HepG2 (cell line): Measurements from ENCODE around the gene UBXN1. TPM values are rescaled to one million over a fixed set of nuclear protein-coding genes. Genes with fewer than 3 reads are reported as not detected.

Experiments used
- GABPA ChIP-seq, 2 experiments: IDR thresholded peaks; 2 replicates each; pipeline ENCODE4 v1.6.1; 2011 to 2016; ENCODE audit warnings: low read depth in 2 of 2, low read length in 1 of 2, missing biosample characterization in 1 of 2, missing genetic modification characterization in 1 of 2
- NR2F1 ChIP-seq, 2 experiments: fragments of 450-650 bp in 1 of 2; formaldehyde crosslinking in 1 of 2; IDR thresholded peaks; 2 replicates each; pipeline versions ENCODE4 v1.5.0 to v1.6.1; 2016 to 2020; ENCODE audit warnings: mild to moderate bottlenecking in 1 of 2, missing compliant biosample characterization in 1 of 2, missing genetic modification reagents in 1 of 2, moderate library complexity in 1 of 2
- RARA ChIP-seq: IDR thresholded peaks from 2 replicates; pipeline ENCODE4 v1.6.1; 2016; ENCODE audit warnings: missing genetic modification reagents, missing compliant biosample characterization
- RFXANK ChIP-seq: IDR thresholded peaks from 2 replicates; pipeline ENCODE4 v1.6.1; 2016
- SIN3A ChIP-seq: IDR thresholded peaks from 2 replicates; pipeline ENCODE4 v1.6.1; 2011; ENCODE audit warnings: low read depth, mild to moderate bottlenecking, control low read depth, low read length, borderline replicate concordance
- SOX6 ChIP-seq, 2 experiments: fragments of 450-650 bp in 1 of 2; sonication (generic) in 1 of 2; formaldehyde crosslinking in 1 of 2; IDR thresholded peaks; 2 replicates each; pipeline versions ENCODE4 v1.4.0 to v1.6.1; 2017 to 2020; ENCODE audit warnings: antibody characterized with exemption in 1 of 2, mild to moderate bottlenecking in 1 of 2, missing genetic modification reagents in 1 of 2
- SP1 ChIP-seq, 2 experiments: fragments of 450-650 bp in 1 of 2; sonication (generic) in 1 of 2; formaldehyde crosslinking in 1 of 2; IDR thresholded peaks; 2 replicates each; pipeline versions ENCODE4 v1.4.0 to v1.6.1; 2016 to 2020; ENCODE audit warnings: missing genetic modification reagents in 1 of 2
- XRCC5 ChIP-seq: fragments of 200-400 bp; formaldehyde crosslinking; optimal IDR thresholded peaks from 2 replicates; pipeline ENCODE3; 2017; ENCODE audit warnings: mild to moderate bottlenecking, low read length
- ZFP62 ChIP-seq: sonication (generic); formaldehyde crosslinking; IDR thresholded peaks from 2 replicates; pipeline ENCODE4 v1.4.0; 2020; ENCODE audit warnings: missing genetic modification reagents
- ZNF20 ChIP-seq: sonication (generic); formaldehyde crosslinking; IDR thresholded peaks from 2 replicates; pipeline ENCODE4 v1.4.0; 2020; ENCODE audit warnings: mild to moderate bottlenecking, moderate library complexity, missing genetic modification reagents
- ZNF253 ChIP-seq: sonication (generic); formaldehyde crosslinking; IDR thresholded peaks from 2 replicates; pipeline ENCODE4 v1.8.0; 2022; ENCODE audit warnings: mild to moderate bottlenecking, missing genetic modification reagents, borderline replicate concordance
- ZNF367 ChIP-seq: sonication (generic); formaldehyde crosslinking; IDR thresholded peaks from 2 replicates; pipeline ENCODE4 v1.4.0; 2020; ENCODE audit warnings: missing genetic modification reagents, borderline replicate concordance
- ZNF44 ChIP-seq: sonication (generic); formaldehyde crosslinking; IDR thresholded peaks from 2 replicates; pipeline ENCODE4 v1.5.1; 2020; ENCODE audit warnings: mild to moderate bottlenecking, missing genetic modification reagents
- ZNF598 ChIP-seq: sonication (generic); formaldehyde crosslinking; IDR thresholded peaks from 2 replicates; pipeline ENCODE4 v1.5.1; 2020; ENCODE audit warnings: mild to moderate bottlenecking, missing genetic modification reagents, borderline replicate concordance
- ZNF614 ChIP-seq: IDR thresholded peaks from 2 replicates; pipeline ENCODE4 v1.6.1; 2018; ENCODE audit warnings: missing biosample characterization, missing genetic modification reagents, inconsistent platforms, borderline replicate concordance
- ZNF772 ChIP-seq: sonication (generic); formaldehyde crosslinking; IDR thresholded peaks from 2 replicates; pipeline ENCODE4 v1.5.0; 2020; ENCODE audit warnings: mild to moderate bottlenecking, missing genetic modification reagents
- polyA plus RNA-seq, 8 experiments: library from polyadenylated mRNA; depleted of rRNA in 3 of 8; stranded (reverse) in 7 of 8; unstranded in 1 of 8; fragments of >200 nt; fragmentation: Illumina TruSeq in 4 of 8; extraction: Trizol in 4 of 8; gene quantifications; 2 replicates each; pipeline versions ENCODE4 v1.2.1 to v1.2.3, GENCODE V29; 2011 to 2016; ENCODE audit warnings: low read depth in 4 of 8, missing spikeins in 1 of 8, mixed read lengths in 1 of 8; ENCODE audit not compliant: insufficient read depth in 1 of 8
- total RNA-seq, 5 experiments: library from RNA; depleted of rRNA; stranded (reverse); fragments of >200 nt; fragmentation: Illumina TruSeq; extraction: Trizol; gene quantifications; 2 replicates each; pipeline ENCODE4 v1.2.3, GENCODE V29; 2016; ENCODE audit warnings: low read depth in 1 of 5
- TF ChIP-seq, protein P1 (sequence below): sonication (generic); formaldehyde crosslinking; IDR thresholded peaks from 2 replicates; pipeline ENCODE4 v1.4.0; 2020; ENCODE audit warnings: missing genetic modification reagents
- TF ChIP-seq, protein P2 (sequence below): sonication (generic); formaldehyde crosslinking; IDR thresholded peaks from 2 replicates; pipeline ENCODE4 v1.8.1; 2023; ENCODE audit warnings: mild to moderate bottlenecking, missing genetic modification reagents
- TF ChIP-seq, protein P3 (sequence below): IDR thresholded peaks from 2 replicates; pipeline ENCODE4 v1.6.1; 2016; ENCODE audit warnings: mild to moderate bottlenecking
- TF ChIP-seq, protein P4 (sequence below): sonication (generic); formaldehyde crosslinking; conservative IDR thresholded peaks from 2 replicates; pipeline ENCODE4 v1.4.0; 2020; ENCODE audit warnings: mild to moderate bottlenecking, missing genetic modification reagents, moderate library complexity

The UBXN1 gene
- total and polyA plus RNA-seq, 2 of the 13 experiments (the other 11 are each of a cell fraction or from before 2014, with no cell fraction given) = 47.5 to 52.4 TPM

DNA sequence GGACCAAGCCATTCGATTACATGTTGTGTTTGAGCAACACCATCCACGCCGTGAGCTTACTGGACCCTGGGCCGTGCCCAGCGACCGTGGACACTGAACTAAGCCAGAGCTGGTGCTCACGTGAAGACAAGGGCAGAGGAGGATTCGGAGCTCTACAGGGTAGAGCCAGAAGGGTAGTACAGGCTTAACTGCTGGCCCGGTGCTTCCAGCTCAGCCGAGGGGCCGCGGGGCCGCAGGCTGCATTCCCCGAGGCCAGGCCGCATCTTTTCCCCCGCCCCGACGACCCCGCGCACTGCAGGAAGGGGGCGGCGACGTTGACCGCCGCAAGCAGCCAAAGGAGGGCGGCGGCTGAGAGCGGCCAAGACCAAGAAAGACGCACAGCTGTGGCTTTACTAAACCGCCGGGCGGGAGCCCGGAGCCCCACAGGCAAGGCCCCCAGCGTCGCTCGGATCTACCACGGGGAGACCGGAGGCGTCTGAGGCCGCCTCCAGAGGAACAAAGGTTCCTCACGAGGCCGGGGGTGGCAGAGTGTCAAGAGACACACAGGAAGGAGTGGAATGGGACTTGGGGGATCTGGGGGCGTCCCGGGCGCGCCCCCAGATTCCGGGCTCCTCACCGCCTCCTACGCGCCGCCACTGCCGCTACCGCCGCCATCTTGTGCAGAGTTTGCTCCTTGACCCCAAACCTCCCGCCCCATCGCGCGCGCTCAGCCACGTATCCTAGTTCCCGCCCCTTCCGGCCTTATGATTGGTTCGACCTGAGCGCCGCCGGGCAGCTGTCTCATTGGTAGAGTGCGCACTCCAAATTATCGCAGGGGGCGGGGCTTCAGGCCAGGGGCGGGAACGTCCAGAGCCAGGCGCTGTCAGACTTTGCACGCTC lies 32.7 kb downstream of the UBXN1 start, which contains the start of gene GANAB (continued):
- TF ChIP-seq ZNF598 (CRISPR knock-in tag) (no peak), NR2F1 (CRISPR knock-in tag; IDR thresholded peaks at IDR 0.05) (peak in 1 of 2 experiments; percentile 87; a peak in 3 of 4 replicates), ZNF367 (no peak), ZNF20 (no peak), SIN3A (peak; percentile 91; the same call in 1 of the 2 replicates), ZFP62 (no peak), RFXANK (CRISPR knock-in tag) (0 out of 2 replicates have a peak, but pooled peaks have one; percentile 34), RARA (CRISPR knock-in tag) (peak; percentile 45; the same call in 1 of the 2 replicates), ZNF253 (CRISPR knock-in tag) (no peak), ZNF772 (peak; percentile 26; the same call in 1 of the 2 replicates), SP1 (IDR thresholded peaks at IDR 0.05) (no peak), SP1 (CRISPR knock-in tag; IDR thresholded peaks at IDR 0.05) (peak; percentile 73), XRCC5 (peak; percentile 31), GABPA (IDR thresholded peaks at IDR 0.05; ENCODE audit: low read depth, low read length) (peak; percentile 66), GABPA (CRISPR knock-in tag; IDR thresholded peaks at IDR 0.05; ENCODE audit: low read depth) (peak; percentile 91), ZNF44 (no peak), ZNF614 (CRISPR knock-in tag) (peak; percentile 16; the same call in 1 of the 2 replicates), SOX6 (IDR thresholded peaks at IDR 0.05) (no peak), SOX6 (CRISPR knock-in tag; IDR thresholded peaks at IDR 0.05) (0 out of 2 replicates have a peak, but pooled peaks have one; percentile 9)
- TF ChIP-seq, protein P1, sequence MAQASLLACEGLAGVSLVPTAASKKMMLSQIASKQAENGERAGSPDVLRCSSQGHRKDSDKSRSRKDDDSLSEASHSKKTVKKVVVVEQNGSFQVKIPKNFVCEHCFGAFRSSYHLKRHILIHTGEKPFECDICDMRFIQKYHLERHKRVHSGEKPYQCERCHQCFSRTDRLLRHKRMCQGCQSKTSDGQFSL (CRISPR knock-in tag) = no peak
- TF ChIP-seq, protein P2, sequence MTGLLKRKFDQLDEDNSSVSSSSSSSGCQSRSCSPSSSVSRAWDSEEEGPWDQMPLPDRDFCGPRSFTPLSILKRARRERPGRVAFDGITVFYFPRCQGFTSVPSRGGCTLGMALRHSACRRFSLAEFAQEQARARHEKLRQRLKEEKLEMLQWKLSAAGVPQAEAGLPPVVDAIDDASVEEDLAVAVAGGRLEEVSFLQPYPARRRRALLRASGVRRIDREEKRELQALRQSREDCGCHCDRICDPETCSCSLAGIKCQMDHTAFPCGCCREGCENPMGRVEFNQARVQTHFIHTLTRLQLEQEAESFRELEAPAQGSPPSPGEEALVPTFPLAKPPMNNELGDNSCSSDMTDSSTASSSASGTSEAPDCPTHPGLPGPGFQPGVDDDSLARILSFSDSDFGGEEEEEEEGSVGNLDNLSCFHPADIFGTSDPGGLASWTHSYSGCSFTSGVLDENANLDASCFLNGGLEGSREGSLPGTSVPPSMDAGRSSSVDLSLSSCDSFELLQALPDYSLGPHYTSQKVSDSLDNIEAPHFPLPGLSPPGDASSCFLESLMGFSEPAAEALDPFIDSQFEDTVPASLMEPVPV (CRISPR knock-in tag) = peak; percentile 81; the same call in 1 of the 2 replicates
- TF ChIP-seq, protein P3, sequence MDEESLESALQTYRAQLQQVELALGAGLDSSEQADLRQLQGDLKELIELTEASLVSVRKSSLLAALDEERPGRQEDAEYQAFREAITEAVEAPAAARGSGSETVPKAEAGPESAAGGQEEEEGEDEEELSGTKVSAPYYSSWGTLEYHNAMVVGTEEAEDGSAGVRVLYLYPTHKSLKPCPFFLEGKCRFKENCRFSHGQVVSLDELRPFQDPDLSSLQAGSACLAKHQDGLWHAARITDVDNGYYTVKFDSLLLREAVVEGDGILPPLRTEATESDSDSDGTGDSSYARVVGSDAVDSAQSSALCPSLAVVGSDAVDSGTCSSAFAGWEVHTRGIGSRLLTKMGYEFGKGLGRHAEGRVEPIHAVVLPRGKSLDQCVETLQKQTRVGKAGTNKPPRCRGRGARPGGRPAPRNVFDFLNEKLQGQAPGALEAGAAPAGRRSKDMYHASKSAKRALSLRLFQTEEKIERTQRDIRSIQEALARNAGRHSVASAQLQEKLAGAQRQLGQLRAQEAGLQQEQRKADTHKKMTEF = peak; percentile 79
- TF ChIP-seq, protein P4, sequence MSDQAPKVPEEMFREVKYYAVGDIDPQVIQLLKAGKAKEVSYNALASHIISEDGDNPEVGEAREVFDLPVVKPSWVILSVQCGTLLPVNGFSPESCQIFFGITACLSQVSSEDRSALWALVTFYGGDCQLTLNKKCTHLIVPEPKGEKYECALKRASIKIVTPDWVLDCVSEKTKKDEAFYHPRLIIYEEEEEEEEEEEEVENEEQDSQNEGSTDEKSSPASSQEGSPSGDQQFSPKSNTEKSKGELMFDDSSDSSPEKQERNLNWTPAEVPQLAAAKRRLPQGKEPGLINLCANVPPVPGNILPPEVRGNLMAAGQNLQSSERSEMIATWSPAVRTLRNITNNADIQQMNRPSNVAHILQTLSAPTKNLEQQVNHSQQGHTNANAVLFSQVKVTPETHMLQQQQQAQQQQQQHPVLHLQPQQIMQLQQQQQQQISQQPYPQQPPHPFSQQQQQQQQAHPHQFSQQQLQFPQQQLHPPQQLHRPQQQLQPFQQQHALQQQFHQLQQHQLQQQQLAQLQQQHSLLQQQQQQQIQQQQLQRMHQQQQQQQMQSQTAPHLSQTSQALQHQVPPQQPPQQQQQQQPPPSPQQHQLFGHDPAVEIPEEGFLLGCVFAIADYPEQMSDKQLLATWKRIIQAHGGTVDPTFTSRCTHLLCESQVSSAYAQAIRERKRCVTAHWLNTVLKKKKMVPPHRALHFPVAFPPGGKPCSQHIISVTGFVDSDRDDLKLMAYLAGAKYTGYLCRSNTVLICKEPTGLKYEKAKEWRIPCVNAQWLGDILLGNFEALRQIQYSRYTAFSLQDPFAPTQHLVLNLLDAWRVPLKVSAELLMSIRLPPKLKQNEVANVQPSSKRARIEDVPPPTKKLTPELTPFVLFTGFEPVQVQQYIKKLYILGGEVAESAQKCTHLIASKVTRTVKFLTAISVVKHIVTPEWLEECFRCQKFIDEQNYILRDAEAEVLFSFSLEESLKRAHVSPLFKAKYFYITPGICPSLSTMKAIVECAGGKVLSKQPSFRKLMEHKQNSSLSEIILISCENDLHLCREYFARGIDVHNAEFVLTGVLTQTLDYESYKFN (CRISPR knock-in tag) = peak; percentile 19
